ENCODE results near the gene VAV3.
"Not testable (repeated sequence)": the region's sequence is repeated elsewhere in the genome, so short reads cannot be mapped to it uniquely, and the experiment has no call there.

Gene VAV3

GRCh38 chr1:107681001-107681479 lies 283.9 kb downstream of the VAV3 start:
- DNase-seq (ENCODE audit: low spot score), result no peak

- no peak for DNase-seq (ENCODE audit: low spot score)
Measured at GRCh38 chr1:107680579-107680985, 284.4 kb downstream of the VAV3 start.

- no peak for DNase-seq (ENCODE audit: low spot score)
Measured at GRCh38 chr1:107679411-107679953, 285.5 kb downstream of the VAV3 start.

GRCh38 chr1:107678993-107679392 lies 286.0 kb downstream of the VAV3 start:
- no peak for DNase-seq (ENCODE audit: low spot score)

- DNase-seq (ENCODE audit: low spot score), result no peak
Measured at GRCh38 chr1:107677697-107678096, 287.3 kb downstream of the VAV3 start.

- DNase-seq (ENCODE audit: low spot score), result no peak
Measured at GRCh38 chr1:107674486-107674885, 290.5 kb downstream of the VAV3 start.

DNA sequence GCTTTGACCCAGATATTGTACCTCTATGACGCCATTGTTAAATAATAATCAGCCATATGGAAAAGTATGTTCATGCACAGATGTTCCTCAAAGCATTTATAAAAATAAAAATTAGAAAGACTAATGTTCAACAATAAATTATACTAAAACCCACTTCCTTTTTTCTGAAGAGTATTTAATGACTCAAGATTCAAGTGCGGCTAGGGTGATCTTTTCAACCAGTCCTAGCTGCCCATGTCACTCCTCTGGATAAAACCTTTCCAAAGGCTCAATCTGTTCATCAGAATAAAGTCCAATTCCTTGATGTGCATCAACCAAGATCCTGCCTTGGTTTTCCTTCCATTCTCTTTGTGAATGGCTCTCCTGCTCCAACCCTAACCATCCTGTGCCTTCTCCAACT lies 292.0 kb downstream of the VAV3 start:
- DNase-seq (ENCODE audit: low spot score), result no peak

DNA sequence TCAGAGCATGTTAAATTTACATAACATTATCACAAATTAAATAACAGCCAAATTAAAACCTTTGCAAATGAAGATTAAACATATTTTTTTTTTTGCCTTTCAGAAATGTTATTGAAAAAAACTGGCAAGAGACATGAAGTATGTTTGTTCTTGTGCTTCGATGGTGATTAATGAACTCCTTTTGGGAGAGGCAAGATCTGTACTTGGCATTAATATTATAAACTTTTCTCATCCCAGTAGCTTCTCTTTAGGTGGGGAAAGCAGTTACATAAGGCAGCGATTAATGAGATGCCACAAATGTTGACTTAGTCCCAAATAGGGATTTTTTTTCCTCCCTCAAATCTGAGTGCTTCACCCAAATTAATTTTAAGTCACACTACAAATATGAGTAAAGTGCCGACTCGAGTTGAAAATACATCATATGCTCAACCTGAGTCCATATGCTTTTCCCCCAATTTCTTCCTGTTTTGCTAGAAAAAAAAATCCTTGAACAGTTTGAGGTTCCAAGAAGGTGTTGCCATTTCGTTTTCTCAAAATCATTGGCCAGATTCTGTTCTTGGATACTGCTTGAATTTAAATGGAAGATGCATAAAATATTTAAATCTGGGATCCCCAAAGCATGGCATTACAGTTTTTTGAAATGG lies 294.5 kb downstream of the VAV3 start:
- DNase-seq (ENCODE audit: low spot score), result no peak

DNA sequence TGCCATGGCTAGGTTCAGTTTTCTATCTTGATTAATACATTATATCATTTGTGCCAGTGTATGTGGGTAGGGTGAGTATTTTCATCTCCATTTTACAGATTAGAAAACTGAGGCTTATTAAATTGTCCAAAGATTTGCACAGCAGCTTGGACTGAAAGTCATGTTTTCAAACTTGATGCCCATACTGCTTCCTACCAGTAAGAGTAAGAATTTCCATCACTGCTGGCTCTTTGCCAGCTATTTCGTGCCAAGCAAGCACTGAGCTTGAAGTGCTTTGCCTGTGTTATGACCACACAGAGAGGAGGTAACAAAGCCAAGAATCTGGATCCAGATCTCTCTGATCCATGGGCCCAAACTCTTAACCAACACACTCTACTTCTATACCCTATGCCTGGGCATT lies 295.0 kb downstream of the VAV3 start:
- peak; percentile 22 for DNase-seq (ENCODE audit: low spot score)

- DNase-seq (ENCODE audit: low spot score), result no peak
Measured at GRCh38 chr1:107668762-107669161, 296.2 kb downstream of the VAV3 start.

GRCh38 chr1:107666493-107666892 lies 298.5 kb downstream of the VAV3 start:
- DNase-seq (ENCODE audit: low spot score), result no peak

- DNase-seq (ENCODE audit: low spot score), result no peak
Measured at GRCh38 chr1:107664982-107665925, 299.7 kb downstream of the VAV3 start.

GRCh38 chr1:107662971-107663370 lies 302.0 kb downstream of the VAV3 start:
- DNase-seq (ENCODE audit: low spot score), result peak; percentile 15

DNA sequence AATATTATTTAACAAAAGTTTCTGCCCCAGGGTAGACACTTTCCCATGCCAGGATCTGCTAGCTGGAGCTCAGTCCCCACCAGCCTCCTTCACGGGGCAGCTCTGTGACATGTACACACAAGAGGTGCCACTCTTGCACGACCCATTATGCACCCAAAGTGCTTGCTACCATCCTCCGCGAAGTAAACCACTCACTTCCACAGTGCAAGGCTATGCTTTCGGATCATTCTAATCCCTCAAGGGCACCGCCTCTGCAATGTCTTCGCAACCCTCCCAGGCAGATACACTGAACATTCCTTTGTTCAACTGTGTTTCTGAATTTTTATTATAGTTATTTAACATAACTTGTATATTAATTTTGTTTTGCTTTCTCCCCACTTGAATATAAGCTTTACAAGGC lies 303.8 kb downstream of the VAV3 start:
- DNase-seq (ENCODE audit: low spot score), result no peak

GRCh38 chr1:107659961-107660360 lies 305.0 kb downstream of the VAV3 start:
- no peak for DNase-seq (ENCODE audit: low spot score)

DNA sequence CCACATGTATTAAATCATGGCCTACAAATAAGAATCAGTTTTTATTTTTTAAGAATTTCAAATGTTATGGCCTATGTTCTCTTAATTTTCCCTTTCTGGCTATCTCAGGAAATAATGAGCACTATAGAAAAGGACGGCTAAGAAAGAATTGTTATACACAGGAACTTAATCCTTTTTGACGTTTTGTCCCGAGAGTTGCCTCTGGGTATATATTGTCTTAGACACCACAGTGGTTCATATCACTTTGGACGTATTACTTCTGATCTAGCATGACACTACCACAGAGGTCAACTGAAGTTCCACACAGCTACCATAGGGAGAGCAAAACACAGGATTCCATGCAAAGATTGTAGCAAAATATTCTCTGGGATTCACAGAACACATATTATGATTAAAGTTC lies 307.6 kb downstream of the VAV3 start:
- no peak for DNase-seq (ENCODE audit: low spot score)

DNA sequence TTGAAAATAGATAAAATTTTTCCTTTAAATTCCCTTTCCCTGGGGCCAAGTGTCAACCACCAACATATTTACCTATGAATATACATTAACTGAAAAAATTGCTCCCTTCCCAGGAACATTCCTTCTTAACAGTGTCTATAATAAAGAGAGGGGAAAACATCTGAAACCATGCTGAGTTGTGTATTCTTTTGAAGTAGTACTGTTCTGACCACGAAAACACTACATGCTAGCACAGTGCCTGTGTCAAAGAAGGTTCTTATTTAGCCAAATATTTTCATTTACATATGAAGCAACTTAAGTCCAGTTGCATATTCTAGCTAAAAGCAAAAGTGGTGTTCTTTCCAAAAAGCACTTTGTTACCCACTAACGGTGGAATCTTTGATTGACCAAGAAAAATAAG lies 311.2 kb downstream of the VAV3 start:
- DNase-seq (ENCODE audit: low spot score), result no peak

DNA sequence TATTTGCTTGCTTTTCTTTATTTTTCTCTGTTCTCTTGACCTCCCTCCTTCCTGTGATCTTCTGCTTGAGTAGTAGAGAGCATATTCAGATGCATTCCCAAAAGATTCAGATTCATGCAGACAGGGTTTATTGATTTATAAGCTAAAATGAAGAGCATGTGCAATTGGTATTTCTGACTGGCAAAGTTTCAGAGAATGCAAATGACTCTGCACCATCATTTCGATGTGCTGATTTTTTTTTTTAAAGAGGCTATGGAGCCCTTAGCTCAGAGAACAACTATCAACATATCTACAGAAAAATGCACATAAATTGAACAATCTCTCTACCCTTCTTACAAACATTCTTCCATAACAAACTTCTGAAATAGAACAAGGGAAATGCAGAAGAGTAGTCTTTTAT lies 312.0 kb downstream of the VAV3 start:
- no peak for DNase-seq (ENCODE audit: low spot score)

GRCh38 chr1:107650825-107651224 lies 314.2 kb downstream of the VAV3 start:
- not testable (repeated sequence) for DNase-seq (ENCODE audit: low spot score)

DNA sequence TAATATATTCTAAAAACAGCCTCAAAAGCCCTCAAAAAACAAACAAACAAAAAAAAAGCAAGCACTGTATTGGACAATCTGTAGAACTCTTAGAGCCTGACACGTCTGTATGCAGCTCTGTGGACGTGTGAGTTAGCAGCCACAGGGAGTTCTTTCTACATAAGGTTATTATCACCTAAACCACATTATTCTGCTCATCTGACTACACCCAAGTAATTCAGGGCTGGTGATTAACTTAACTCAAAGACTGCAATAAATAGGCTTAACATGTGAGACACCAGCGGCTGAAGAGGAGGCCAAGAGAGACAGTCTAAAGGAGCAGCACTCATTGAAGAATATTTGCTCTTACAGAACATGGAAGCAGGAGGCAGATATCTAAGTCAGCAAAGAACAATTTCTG lies 316.0 kb downstream of the VAV3 start:
- no peak for DNase-seq (ENCODE audit: low spot score)

DNA sequence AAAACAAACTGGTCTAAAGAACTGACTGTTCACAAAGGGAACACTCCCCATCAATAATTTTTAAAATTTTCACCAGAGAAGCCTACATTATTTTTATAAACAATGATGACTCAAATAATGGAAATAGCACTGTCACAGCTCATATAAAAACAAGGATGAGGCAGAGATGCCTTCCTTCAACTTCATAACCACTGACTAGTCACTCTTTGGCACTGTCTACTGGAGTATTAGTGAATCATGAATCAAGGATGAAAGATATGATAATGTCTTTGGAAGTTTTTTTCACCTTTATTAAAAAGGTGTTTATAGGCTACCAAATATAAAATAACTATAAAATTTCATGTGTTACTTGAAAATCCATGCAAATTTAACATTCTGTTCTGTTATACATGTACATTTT lies 316.9 kb downstream of the VAV3 start:
- DNase-seq (ENCODE audit: low spot score), result peak; percentile 82

DNA sequence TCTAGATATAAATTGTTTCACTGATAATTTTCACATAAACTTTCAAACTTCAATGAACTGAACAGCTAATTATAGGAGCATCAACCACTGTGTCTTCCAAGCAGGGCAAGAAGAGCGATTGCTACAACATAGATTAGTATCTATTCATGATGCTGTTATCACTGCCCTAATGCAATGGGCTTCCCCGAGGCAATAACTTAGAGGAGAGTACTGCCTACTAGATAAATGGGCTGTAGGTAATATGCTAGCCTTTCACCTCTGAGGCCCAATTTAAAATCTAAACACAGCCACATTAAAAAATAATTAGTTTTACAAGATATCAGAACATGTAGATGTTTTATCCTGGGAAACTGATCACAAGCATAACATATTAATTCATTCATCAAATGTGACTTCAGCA lies 318.0 kb downstream of the VAV3 start:
- DNase-seq (ENCODE audit: low spot score), result no peak

DNA sequence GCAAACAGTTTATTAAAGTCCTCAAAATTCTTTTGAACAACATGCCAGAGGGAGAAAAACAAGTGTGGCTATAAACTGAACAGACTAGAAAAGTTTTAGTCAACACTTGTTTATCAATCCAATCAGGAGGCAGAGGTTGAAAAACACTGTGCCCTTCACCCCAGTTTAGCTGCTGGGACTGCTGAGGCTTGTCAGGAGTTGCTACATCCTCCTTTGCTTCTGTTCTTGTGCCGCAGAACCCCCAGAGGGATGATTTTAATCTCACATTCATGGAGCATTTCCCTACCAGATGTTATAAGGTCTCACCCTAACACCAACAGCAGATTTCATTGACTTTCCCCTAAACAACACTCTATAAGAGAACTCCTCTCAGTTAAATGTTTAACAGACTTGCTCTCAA lies 321.2 kb downstream of the VAV3 start:
- no peak for DNase-seq (ENCODE audit: low spot score)
